IMR-90 (cell line): ENCODE data around the gene MDC1. TPM values are rescaled to one million over a fixed set of nuclear protein-coding genes. Genes with fewer than 3 reads are reported as not detected.
"Not testable (repeated sequence)": the region's sequence is repeated elsewhere in the genome, so short reads cannot be mapped to it uniquely, and the experiment has no call there.

ENCODE experiments used
- ATAC-seq: fragments of 200-7000 bp; cut with Tn5 transposase; 2 replicates; pipeline ENCODE4 v1.9.1; 2020; ENCODE audit warnings: low read depth, mild to moderate bottlenecking, moderate library complexity
- BruUV-seq: library from RNA; stranded (reverse); fragments of 400-500 nt; replicated peaks from 2 replicates; lab custom pipeline; 2021; lab: Mats Ljungman, UMichigan
- CTCF ChIA-PET: fragments of 300-600 bp; formaldehyde crosslinking; extraction: SDS; loops from one replicate; lab custom pipeline; 2021; ENCODE audit warnings: antibody characterized with exemption; lab: Yijun Ruan, JAX
- POLR2A ChIA-PET: fragments of 300-600 bp; sonication (Branson Sonifier 250); formaldehyde crosslinking; loops from one replicate; lab custom pipeline; 2022; ENCODE audit warnings: antibody characterized with exemption; ENCODE audit not compliant: unreplicated experiment; lab: Charles Lee
- DNase-seq: peaks from one replicate; pipeline ENCODE4 v3.0.0; 2013
- H2AFZ ChIP-seq: replicated peaks from 2 replicates; pipeline ENCODE3; 2013; ENCODE audit warnings: low read length, mild to moderate bottlenecking; ENCODE audit not compliant: poor library complexity
- H2AK5ac ChIP-seq: 2 replicates; pipeline ENCODE4 v1.6.1; 2013; ENCODE audit warnings: low read depth, low read length, inconsistent platforms
- H2AK9ac ChIP-seq: replicated peaks from 2 replicates; pipeline ENCODE3; 2013; ENCODE audit warnings: mild to moderate bottlenecking, low read depth, low read length, moderate library complexity; ENCODE audit not compliant: poor library complexity
- H2BK120ac ChIP-seq: 2 replicates; pipeline ENCODE4 v1.6.1; 2013; ENCODE audit warnings: low read depth, low read length, inconsistent platforms
- H2BK15ac ChIP-seq: 3 replicates; pipeline ENCODE4 v1.6.1; 2013; ENCODE audit warnings: low read depth, low read length, inconsistent platforms
- H2BK20ac ChIP-seq: 2 replicates; pipeline ENCODE4 v1.6.1; 2013; ENCODE audit warnings: low read depth, mild to moderate bottlenecking, inconsistent platforms, low read length, moderate library complexity
- H2BK5ac ChIP-seq: 2 replicates; pipeline ENCODE4 v1.6.1; 2013; ENCODE audit warnings: mild to moderate bottlenecking, low read depth, low read length, inconsistent platforms; ENCODE audit not compliant: poor library complexity, severe bottlenecking
- H3K14ac ChIP-seq: replicated peaks from 2 replicates; pipeline ENCODE4 v1.6.1; 2013; ENCODE audit warnings: low read depth, low read length, inconsistent platforms
- H3K18ac ChIP-seq: 2 replicates; pipeline ENCODE4 v1.6.1; 2013; ENCODE audit warnings: low read depth, low read length, control low read depth
- H3K23ac ChIP-seq: 2 replicates; pipeline ENCODE4 v1.6.1; 2013; ENCODE audit warnings: low read depth, low read length, inconsistent platforms
- H3K27ac ChIP-seq: 2 replicates; pipeline ENCODE4 v1.5.1; 2013; ENCODE audit warnings: mild to moderate bottlenecking, control low read depth, low read length; ENCODE audit not compliant: insufficient read depth
- H3K27me3 ChIP-seq: 2 replicates; pipeline ENCODE4 v1.6.1; 2013; ENCODE audit warnings: low read length; ENCODE audit not compliant: control insufficient read depth, insufficient read depth
- H3K36me3 ChIP-seq: 2 replicates; pipeline ENCODE4 v1.6.1; 2013; ENCODE audit warnings: low read length, mixed read lengths; ENCODE audit not compliant: control insufficient read depth, insufficient read depth
- H3K4ac ChIP-seq: 2 replicates; pipeline ENCODE4 v1.6.1; 2013; ENCODE audit warnings: low read depth, low read length, inconsistent platforms
- H3K4me1 ChIP-seq: 2 replicates; pipeline ENCODE4 v1.6.1; 2013; ENCODE audit warnings: low read length, mixed read lengths; ENCODE audit not compliant: control insufficient read depth, insufficient read depth
- H3K4me2 ChIP-seq: 2 replicates; pipeline ENCODE4 v1.6.1; 2013; ENCODE audit warnings: low read depth, mild to moderate bottlenecking, control low read depth, low read length, moderate library complexity
- H3K4me3 ChIP-seq: 2 replicates; pipeline ENCODE4 v1.5.1; 2013; ENCODE audit warnings: low read depth, mild to moderate bottlenecking, control low read depth, low read length, moderate library complexity; ENCODE audit not compliant: insufficient read depth
- H3K56ac ChIP-seq: 2 replicates; pipeline ENCODE4 v1.6.1; 2013; ENCODE audit warnings: low read length, inconsistent platforms; ENCODE audit not compliant: insufficient read depth; ENCODE audit errors: extremely low read depth
- H3K79me1 ChIP-seq, 2 experiments: 2 replicates each; pipeline ENCODE4 v1.6.1; 2013; ENCODE audit warnings: low read length in 2 of 2, inconsistent platforms in 1 of 2, low read depth in 1 of 2
- H3K9ac ChIP-seq: 2 replicates; pipeline ENCODE4 v1.6.1; 2013; ENCODE audit warnings: low read depth, low read length, control low read depth
- H3K9me1 ChIP-seq: 2 replicates; pipeline ENCODE4 v1.6.1; 2013; ENCODE audit warnings: low read length, inconsistent platforms; ENCODE audit not compliant: insufficient read depth
- H3K9me3 ChIP-seq: 2 replicates; pipeline ENCODE4 v1.6.1; 2013; ENCODE audit warnings: low read length; ENCODE audit not compliant: control insufficient read depth, insufficient read depth
- H4K20me1 ChIP-seq: 2 replicates; pipeline ENCODE4 v1.6.1; 2013; ENCODE audit warnings: low read length, inconsistent platforms; ENCODE audit not compliant: insufficient read depth
- H4K5ac ChIP-seq: 2 replicates; pipeline ENCODE4 v1.6.1; 2013; ENCODE audit warnings: mild to moderate bottlenecking, low read depth, low read length, control low read depth
- H4K8ac ChIP-seq, 2 experiments: 2 replicates each; pipeline ENCODE4 v1.6.1; 2013; ENCODE audit warnings: low read depth in 2 of 2, low read length in 2 of 2, control low read depth in 1 of 2, inconsistent platforms in 1 of 2
- H4K91ac ChIP-seq: 2 replicates; pipeline ENCODE4 v1.6.1; 2013; ENCODE audit warnings: low read depth, low read length, inconsistent platforms; ENCODE audit not compliant: insufficient read depth
- CEBPB ChIP-seq: IDR thresholded peaks from 2 replicates; pipeline ENCODE4 v1.6.1; 2012; ENCODE audit warnings: low read depth, low read length, improper control_type of control experiment
- CTCF ChIP-seq: conservative IDR thresholded peaks from 2 replicates; pipeline ENCODE4 v1.5.1; 2012; ENCODE audit warnings: mild to moderate bottlenecking, low read depth, low read length, improper control_type of control experiment
- WGBS, 2 experiments: methylation state at CpG; one replicate each; pipeline versions ENCODE4 v1.1.5 to v1.1.7; 2013; ENCODE audit warnings: missing lambda C conversion rate in 2 of 2; ENCODE audit not compliant: insufficient read length in 1 of 2; ENCODE audit errors: extremely low coverage in 2 of 2; 5-methylcytosine and 5-hydroxymethylcytosine counted together
- dilution Hi-C: fragments of 300-500 bp; cut with HindIII; formaldehyde crosslinking; loops from one replicate; pipeline ENCODE4 v1.14.3; 2018; ENCODE audit warnings: low sequenced_read_pairs; ENCODE audit not compliant: unreplicated experiment
- in situ Hi-C: fragments of 300-500 bp; cut with MboI; formaldehyde crosslinking; loops from 3 replicates; pipeline ENCODE4 v1.14.3; 2019; ENCODE audit warnings: low sequenced_read_pairs, inconsistent platforms, mixed read lengths
- intact Hi-C: fragments of 100-400 bp; cut with micrococcal nuclease; formaldehyde crosslinking; loops from 2 replicates; pipeline ENCODE4 v1.10.0; 2022
- polyA plus RNA-seq, 3 experiments: library from polyadenylated mRNA; depleted of rRNA; stranded (reverse); fragments of >200 nt; gene quantifications; 2 replicates each; pipeline ENCODE4 v1.2.3, GENCODE V29; 2012; ENCODE audit warnings: low replicate concordance in 1 of 3
- total RNA-seq: library from RNA; depleted of rRNA; stranded (reverse); fragments of >200 nt; gene quantifications from 2 replicates; pipeline ENCODE4 v1.2.3, GENCODE V29; 2012

The MDC1 gene
- total and polyA plus RNA-seq, 2 of the 4 experiments (the other 2 are of a cell fraction), result 4.5 to 12.1 TPM

- TF ChIP-seq CTCF, result no peak
- TF ChIP-seq CEBPB, result no peak
These were observed 49.5 kb upstream of the MDC1 start (continued) for GRCh38 chr6:30766461-30767157.

- H3K56ac ChIP-seq, H3K18ac ChIP-seq, ATAC-seq, H4K91ac ChIP-seq, H2AK9ac ChIP-seq, BruUV-seq, H4K8ac ChIP-seq, H3K9ac ChIP-seq, in situ Hi-C loops, H2BK5ac ChIP-seq, H2AK5ac ChIP-seq, H3K4me2 ChIP-seq, H3K23ac ChIP-seq, H3K27me3 ChIP-seq, H3K27ac ChIP-seq, H3K36me3 ChIP-seq, POLR2A ChIA-PET, H3K4me3 ChIP-seq, H4K5ac ChIP-seq, intact Hi-C loops, H3K9me3 ChIP-seq, H2BK20ac ChIP-seq, DNase-seq, H4K20me1 ChIP-seq, H2BK15ac ChIP-seq, H3K14ac ChIP-seq, CTCF ChIA-PET, dilution Hi-C loops, H2AFZ ChIP-seq: not testable (repeated sequence)
- Histone ChIP-seq H3K4me1 (peaks cover 31% of the 10 kb centered on the region), H2BK120ac (peak overlapping the region; percentile 3; the same call in 1 of the 2 replicates), H3K79me1 (peaks cover 0 to 29% of the 10 kb centered on the region in 2 experiments; a peak in 2 of 4 replicates), H3K9me1 (peaks cover 27% of the 10 kb centered on the region), H3K4ac (peak overlapping the region; percentile 1; the same call in 1 of the 2 replicates)
- WGBS, 2 experiments, result no CpG with 5 or more reads among the region's 1 CpG
These were observed 48.4 kb upstream of the MDC1 start for GRCh38 chr6:30765495-30765894.

DNA sequence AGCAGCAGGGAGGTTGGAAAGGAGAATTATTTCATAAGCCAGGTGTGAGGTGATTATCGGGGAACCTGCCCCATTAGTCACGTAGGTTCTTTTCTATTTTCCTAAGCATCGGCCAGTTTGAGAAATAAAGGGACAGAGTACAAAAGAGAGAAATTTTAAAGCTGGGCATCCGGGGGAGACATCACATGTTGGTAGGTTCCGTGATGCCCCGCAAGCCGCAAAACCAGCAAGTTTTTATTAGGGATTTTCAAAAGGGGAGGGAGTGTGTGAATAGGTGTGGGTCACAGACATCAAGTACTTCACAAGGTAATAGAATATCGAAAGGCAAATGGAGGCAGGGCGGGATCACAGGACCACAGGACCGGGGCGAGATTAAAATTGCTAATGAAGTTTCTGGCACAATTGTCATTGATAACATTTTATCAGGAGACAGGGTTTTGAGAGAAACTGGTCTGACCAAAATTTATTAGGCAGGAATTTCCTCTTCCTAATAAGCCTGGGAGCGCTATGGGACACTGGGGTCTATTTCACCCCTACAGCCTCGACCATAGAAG lies 47.5 kb upstream of the MDC1 start:
- H4K20me1 ChIP-seq, in situ Hi-C loops, BruUV-seq, H3K56ac ChIP-seq, H3K4me3 ChIP-seq, H2AK9ac ChIP-seq, POLR2A ChIA-PET, H3K36me3 ChIP-seq, H3K9me3 ChIP-seq, H3K27me3 ChIP-seq, H3K9ac ChIP-seq, DNase-seq, H2AFZ ChIP-seq, dilution Hi-C loops, ATAC-seq, H2AK5ac ChIP-seq, H3K4me2 ChIP-seq, intact Hi-C loops, H3K23ac ChIP-seq, CTCF ChIA-PET: not testable (repeated sequence)
- Histone ChIP-seq H2BK15ac (peak overlapping the region; percentile 60), H4K5ac (peak overlapping the region; percentile 89), H4K91ac (peak overlapping the region; percentile 86), H3K79me1 (peaks cover 0 to 32% of the 10 kb centered on the region in 2 experiments; a peak in 2 of 4 replicates), H2BK5ac (peak overlapping the region; percentile 89), H3K4ac (peak overlapping the region; percentile 90), H3K9me1 (peaks cover 27% of the 10 kb centered on the region), H2BK120ac (peak overlapping the region; percentile 92), H3K4me1 (peaks cover 28% of the 10 kb centered on the region), H3K27ac (peak overlapping the region; percentile 90; the same call in 1 of the 2 replicates), H2BK20ac (peak overlapping the region; percentile 68; the same call in 1 of the 2 replicates), H4K8ac (peak overlapping the region; percentile 85 to 88; a peak in 3 of 4 replicates), H3K14ac (peak overlapping the region; percentile 73; the same call in 1 of the 2 replicates), H3K18ac (peak overlapping the region; percentile 90)
- WGBS, 2 experiments, result 30% methylated on average over 3 of the region's 13 CpGs; no CpG with 5 or more reads in 1 of the 2 experiments
